HCT116 (cell line): ENCODE measurements around the gene MLLT3.

Experiments used
- CBX3 ChIP-seq: IDR thresholded peaks from 2 replicates; pipeline ENCODE4 v1.6.1; 2012; ENCODE audit warnings: low read depth
- EGR1 ChIP-seq: IDR thresholded peaks from 2 replicates; pipeline ENCODE4 v1.6.1; 2012; ENCODE audit warnings: low read depth
- EZH2 ChIP-seq: fragments of 200-600 bp; sonication (generic); IDR thresholded peaks from 2 replicates; pipeline ENCODE4 v1.6.1; 2017; ENCODE audit warnings: antibody characterized with exemption, mixed run types
- POLR2A ChIP-seq: IDR thresholded peaks from 2 replicates; pipeline ENCODE4 v1.7.0; 2011; ENCODE audit warnings: borderline replicate concordance; ENCODE audit not compliant: insufficient read depth, insufficient read length; ENCODE audit errors: extremely low read depth
- REST ChIP-seq: IDR thresholded peaks from 2 replicates; pipeline ENCODE4 v1.6.1; 2012; ENCODE audit warnings: low read depth
- SIN3A ChIP-seq: IDR thresholded peaks from 2 replicates; pipeline ENCODE4 v1.6.1; 2012; ENCODE audit warnings: low read depth
- YY1 ChIP-seq: IDR thresholded peaks from 2 replicates; pipeline ENCODE4 v1.6.1; 2011; ENCODE audit warnings: low read length, low read depth, moderate library complexity, mild to moderate bottlenecking; ENCODE audit not compliant: insufficient replicate concordance; ENCODE audit errors: extremely low read depth
- TF ChIP-seq, protein P1 (sequence below), 3 experiments: fragments of 200-600 bp in 1 of 3; sonication (generic) in 1 of 3; IDR thresholded peaks in 2 of 3; conservative IDR thresholded peaks in 1 of 3; 2 replicates each; pipeline ENCODE4 v1.5.1; 2012 to 2017; ENCODE audit warnings: low read depth in 2 of 3, low read length in 2 of 3, antibody characterized with exemption in 1 of 3, borderline replicate concordance in 1 of 3, control low read depth in 1 of 3, mild to moderate bottlenecking in 1 of 3, mixed read lengths in 1 of 3, mixed run types in 1 of 3, moderate library complexity in 1 of 3; ENCODE audit not compliant: insufficient read depth in 1 of 3
- TF ChIP-seq, protein P2 (sequence below): IDR thresholded peaks from 2 replicates; pipeline ENCODE4 v1.6.1; 2012

- TF ChIP-seq POLR2A (no peak), EZH2 (no peak), YY1 (peak; percentile 78), SIN3A (no peak), REST (no peak), EGR1 (no peak), CBX3 (no peak)
- TF ChIP-seq, protein P1, sequence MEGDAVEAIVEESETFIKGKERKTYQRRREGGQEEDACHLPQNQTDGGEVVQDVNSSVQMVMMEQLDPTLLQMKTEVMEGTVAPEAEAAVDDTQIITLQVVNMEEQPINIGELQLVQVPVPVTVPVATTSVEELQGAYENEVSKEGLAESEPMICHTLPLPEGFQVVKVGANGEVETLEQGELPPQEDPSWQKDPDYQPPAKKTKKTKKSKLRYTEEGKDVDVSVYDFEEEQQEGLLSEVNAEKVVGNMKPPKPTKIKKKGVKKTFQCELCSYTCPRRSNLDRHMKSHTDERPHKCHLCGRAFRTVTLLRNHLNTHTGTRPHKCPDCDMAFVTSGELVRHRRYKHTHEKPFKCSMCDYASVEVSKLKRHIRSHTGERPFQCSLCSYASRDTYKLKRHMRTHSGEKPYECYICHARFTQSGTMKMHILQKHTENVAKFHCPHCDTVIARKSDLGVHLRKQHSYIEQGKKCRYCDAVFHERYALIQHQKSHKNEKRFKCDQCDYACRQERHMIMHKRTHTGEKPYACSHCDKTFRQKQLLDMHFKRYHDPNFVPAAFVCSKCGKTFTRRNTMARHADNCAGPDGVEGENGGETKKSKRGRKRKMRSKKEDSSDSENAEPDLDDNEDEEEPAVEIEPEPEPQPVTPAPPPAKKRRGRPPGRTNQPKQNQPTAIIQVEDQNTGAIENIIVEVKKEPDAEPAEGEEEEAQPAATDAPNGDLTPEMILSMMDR (IDR thresholded peaks at IDR 0.05 in 2 of 3, conservative IDR thresholded peaks at IDR 0.05 in 1 of 3; ENCODE audit: borderline replicate concordance in 1 of 3, insufficient read depth in 1 of 3, low read depth in 2 of 3, low read length in 2 of 3) = no peak
- TF ChIP-seq, protein P2, sequence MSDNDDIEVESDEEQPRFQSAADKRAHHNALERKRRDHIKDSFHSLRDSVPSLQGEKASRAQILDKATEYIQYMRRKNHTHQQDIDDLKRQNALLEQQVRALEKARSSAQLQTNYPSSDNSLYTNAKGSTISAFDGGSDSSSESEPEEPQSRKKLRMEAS = no peak
Observed at GRCh38 chr9:20658677-20659473, 36.6 kb upstream of the MLLT3 start.
